HCT116 (cell line): ENCODE results near the gene CDH4.

Source experiments
- CEBPB ChIP-seq: IDR thresholded peaks from 2 replicates; pipeline ENCODE4 v1.6.1; 2012; ENCODE audit warnings: low read depth
- EZH2 ChIP-seq: fragments of 200-600 bp; sonication (generic); IDR thresholded peaks from 2 replicates; pipeline ENCODE4 v1.6.1; 2017; ENCODE audit warnings: antibody characterized with exemption, mixed run types
- EZH2phosphoT487 ChIP-seq: fragments of 200-600 bp; IDR thresholded peaks from 2 replicates; pipeline ENCODE4 v1.6.1; 2018; ENCODE audit warnings: antibody characterized with exemption, borderline replicate concordance
- MAX ChIP-seq: IDR thresholded peaks from 2 replicates; pipeline ENCODE4 v1.6.1; 2012
- POLR2A ChIP-seq: IDR thresholded peaks from 2 replicates; pipeline ENCODE4 v1.7.0; 2011; ENCODE audit warnings: borderline replicate concordance; ENCODE audit not compliant: insufficient read depth, insufficient read length; ENCODE audit errors: extremely low read depth
- POLR2AphosphoS5 ChIP-seq: IDR thresholded peaks from 2 replicates; pipeline ENCODE4 v1.6.1; 2011; ENCODE audit warnings: mild to moderate bottlenecking, low read depth, low read length, moderate library complexity
- SIN3A ChIP-seq: IDR thresholded peaks from 2 replicates; pipeline ENCODE4 v1.6.1; 2012; ENCODE audit warnings: low read depth
- ZNF274 ChIP-seq: fragments of 200-500 bp; sonication (Bioruptor generic); IDR thresholded peaks from 2 replicates; pipeline ENCODE4 v1.6.1; 2014; ENCODE audit warnings: mild to moderate bottlenecking, low read depth, low read length, inconsistent platforms
- TF ChIP-seq, protein P1 (sequence below), 3 experiments: fragments of 200-600 bp in 1 of 3; sonication (generic) in 1 of 3; IDR thresholded peaks in 2 of 3; conservative IDR thresholded peaks in 1 of 3; 2 replicates each; pipeline ENCODE4 v1.5.1; 2012 to 2017; ENCODE audit warnings: low read depth in 2 of 3, low read length in 2 of 3, antibody characterized with exemption in 1 of 3, borderline replicate concordance in 1 of 3, control low read depth in 1 of 3, mild to moderate bottlenecking in 1 of 3, mixed read lengths in 1 of 3, mixed run types in 1 of 3, moderate library complexity in 1 of 3; ENCODE audit not compliant: insufficient read depth in 1 of 3

GRCh38 chr20:61535956-61536355 is 283.9 kb downstream of the CDH4 start:
- no peak for TF ChIP-seq POLR2A
- TF ChIP-seq, protein P1, sequence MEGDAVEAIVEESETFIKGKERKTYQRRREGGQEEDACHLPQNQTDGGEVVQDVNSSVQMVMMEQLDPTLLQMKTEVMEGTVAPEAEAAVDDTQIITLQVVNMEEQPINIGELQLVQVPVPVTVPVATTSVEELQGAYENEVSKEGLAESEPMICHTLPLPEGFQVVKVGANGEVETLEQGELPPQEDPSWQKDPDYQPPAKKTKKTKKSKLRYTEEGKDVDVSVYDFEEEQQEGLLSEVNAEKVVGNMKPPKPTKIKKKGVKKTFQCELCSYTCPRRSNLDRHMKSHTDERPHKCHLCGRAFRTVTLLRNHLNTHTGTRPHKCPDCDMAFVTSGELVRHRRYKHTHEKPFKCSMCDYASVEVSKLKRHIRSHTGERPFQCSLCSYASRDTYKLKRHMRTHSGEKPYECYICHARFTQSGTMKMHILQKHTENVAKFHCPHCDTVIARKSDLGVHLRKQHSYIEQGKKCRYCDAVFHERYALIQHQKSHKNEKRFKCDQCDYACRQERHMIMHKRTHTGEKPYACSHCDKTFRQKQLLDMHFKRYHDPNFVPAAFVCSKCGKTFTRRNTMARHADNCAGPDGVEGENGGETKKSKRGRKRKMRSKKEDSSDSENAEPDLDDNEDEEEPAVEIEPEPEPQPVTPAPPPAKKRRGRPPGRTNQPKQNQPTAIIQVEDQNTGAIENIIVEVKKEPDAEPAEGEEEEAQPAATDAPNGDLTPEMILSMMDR (IDR thresholded peaks at IDR 0.05 in 2 of 3, conservative IDR thresholded peaks at IDR 0.05 in 1 of 3; ENCODE audit: borderline replicate concordance in 1 of 3, insufficient read depth in 1 of 3, low read depth in 2 of 3, low read length in 2 of 3): no peak
- TF ChIP-seq EZH2phosphoT487: no peak
- no peak for TF ChIP-seq POLR2AphosphoS5
- TF ChIP-seq MAX: no peak
- TF ChIP-seq ZNF274: no peak
- no peak for TF ChIP-seq SIN3A
- TF ChIP-seq CEBPB: no peak
- TF ChIP-seq EZH2: no peak
